ENCODE measurements around the gene PLCD1. TPM values are rescaled to one million over a fixed set of nuclear protein-coding genes. Genes with fewer than 3 reads are reported as not detected.

The PLCD1 gene
- total and polyA plus RNA-seq, 2 of the 8 experiments (the other 6 are each of a cell fraction or from before 2014, with no cell fraction given), result 15.3 to 19.2 TPM

DNA sequence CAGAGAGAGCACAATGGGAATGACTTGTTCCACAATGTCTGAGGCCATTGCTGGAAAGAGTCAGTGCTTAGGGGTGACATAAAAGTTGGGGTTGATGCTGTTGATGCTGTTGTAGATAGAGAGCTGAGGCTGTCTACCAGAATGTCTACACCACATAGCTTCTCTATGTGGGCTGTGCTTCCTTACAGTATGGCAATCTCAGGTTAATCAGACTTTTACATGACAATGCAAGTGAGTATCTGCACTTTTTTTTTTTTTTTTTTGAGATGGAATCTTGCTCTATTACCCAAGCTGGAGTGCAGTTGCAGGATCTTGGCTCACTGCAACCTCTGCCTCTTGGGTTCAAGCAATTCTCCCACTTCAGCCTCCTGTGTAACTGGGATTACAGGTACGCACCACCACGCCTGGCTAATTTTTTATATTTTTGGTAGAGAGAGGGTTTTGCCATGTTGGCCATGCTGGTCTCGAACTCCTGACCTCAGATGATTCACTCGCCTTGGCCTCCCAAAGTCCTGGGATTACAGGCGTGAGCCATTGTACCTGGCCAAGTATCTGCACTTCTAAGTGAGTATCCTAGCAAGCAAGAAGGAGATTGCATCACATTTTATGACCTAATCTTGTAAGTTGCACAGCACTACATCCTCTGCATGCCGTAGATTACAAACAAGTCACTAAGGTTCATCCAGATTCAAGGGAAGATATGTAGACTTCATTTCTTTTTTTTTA, 38.2 kb upstream of the PLCD1 start:
- no peak for DNase-seq (ENCODE audit: low read depth in 1 of 2, low spot score in 2 of 2)
- no peak overlapping the region for H2BK20ac ChIP-seq (ENCODE audit: low read length)
- peaks cover 0 to 2% (median 1%) of the 10 kb centered on the region in 4 experiments; a peak in 2 of 7 replicates for H3K4me1 ChIP-seq (replicated peaks in 1 of 4; ENCODE audit: control insufficient read depth in 3 of 4, insufficient read depth in 4 of 4, low read length in 3 of 4)
- H4K91ac ChIP-seq (replicated peaks; ENCODE audit: insufficient read length, low read length), result no peak overlapping the region
- TF ChIP-seq EGR1 (IDR thresholded peaks at IDR 0.05; ENCODE audit: borderline replicate concordance, low read depth, low read length), result no peak
- TF ChIP-seq RXRA (IDR thresholded peaks at IDR 0.05; ENCODE audit: insufficient read depth, low read depth, low read length), result no peak
- no peak for TF ChIP-seq CBX5 (IDR thresholded peaks at IDR 0.05; ENCODE audit: low read depth, low read length)
- TF ChIP-seq SAP30 (IDR thresholded peaks at IDR 0.05; ENCODE audit: insufficient read depth, insufficient replicate concordance, low read length), result no peak
- no peak for TF ChIP-seq EZH2 (IDR thresholded peaks at IDR 0.05; ENCODE audit: low read depth, low read length, severe bottlenecking)
- H4K5ac ChIP-seq (ENCODE audit: insufficient read length, low read depth, low read length), result no peak overlapping the region
- H3K4ac ChIP-seq (replicated peaks; ENCODE audit: insufficient read length, low read depth, low read length), result no peak overlapping the region
- no peak overlapping the region for H3K56ac ChIP-seq (replicated peaks; ENCODE audit: insufficient read length, low read depth, low read length)
- H3K36me3 ChIP-seq (ENCODE audit: control insufficient read depth in 2 of 4, insufficient read depth in 4 of 4, low read length in 3 of 4), result no peaks in the 10 kb centered on the region
- H3K23ac ChIP-seq (ENCODE audit: insufficient read length), result no peak overlapping the region
- ChIA-PET POLR2A (ENCODE audit: partially characterized antibody) (no interaction called here), CTCF (ENCODE audit: partially characterized antibody) (interaction anchor here (1.4 kb wide), 1 partner anchor 50 kb away, joined by 6 read pairs; no protein-coding TSS in a partner anchor)
- H2AFZ ChIP-seq (ENCODE audit: low read length), result no peak overlapping the region
- H3K9me3 ChIP-seq (ENCODE audit: insufficient read depth in 2 of 2, low read depth in 1 of 2, low read length in 1 of 2), result peaks cover 4 to 11% of the 10 kb centered on the region in 2 experiments; a peak in 2 of 4 replicates
- H3K27me3 ChIP-seq (replicated peaks in 1 of 4; ENCODE audit: control insufficient read depth in 3 of 4, extremely low read depth in 1 of 4, insufficient read depth in 3 of 4, low read length in 3 of 4), result no peaks in the 10 kb centered on the region
- H3K4me3 ChIP-seq (ENCODE audit: extremely low read depth in 1 of 4, insufficient read depth in 2 of 4, low read depth in 3 of 4, low read length in 4 of 4), result no peak overlapping the region
- H4K8ac ChIP-seq (ENCODE audit: extremely low read depth, insufficient read depth, low read length), result no peak overlapping the region
- H3K79me2 ChIP-seq (ENCODE audit: control insufficient read depth in 1 of 2, insufficient read depth in 2 of 2, low read length in 2 of 2), result no peaks in the 10 kb centered on the region
- H3K27ac ChIP-seq (ENCODE audit: low read depth, low read length), result no peak overlapping the region
- H3K23me2 ChIP-seq (ENCODE audit: low read depth, low read length), result no peaks in the 10 kb centered on the region
- no peak for FAIRE-seq
- no peak overlapping the region for H2BK5ac ChIP-seq (ENCODE audit: low read depth, low read length)
- no peak overlapping the region for H3K4me2 ChIP-seq (ENCODE audit: insufficient read depth in 1 of 2, low read depth in 2 of 2, low read length in 2 of 2)
- no peaks in the 10 kb centered on the region for H3K79me1 ChIP-seq (ENCODE audit: low read depth, low read length)
- no peak overlapping the region for H2BK120ac ChIP-seq (replicated peaks; ENCODE audit: low read depth, low read length)
- H4K20me1 ChIP-seq (replicated peaks in 1 of 2; ENCODE audit: control insufficient read depth in 1 of 2, insufficient read depth in 2 of 2, low read length in 2 of 2), result no peaks in the 10 kb centered on the region
- no peak overlapping the region for H2BK12ac ChIP-seq (ENCODE audit: low read depth, low read length)
- no peak overlapping the region for H3K14ac ChIP-seq (ENCODE audit: insufficient read length)
- H3K18ac ChIP-seq (ENCODE audit: extremely low read depth, low read length), result no peak overlapping the region
- no peak overlapping the region for H2BK15ac ChIP-seq (ENCODE audit: low read length)
- no peak overlapping the region for H3K9ac ChIP-seq (replicated peaks in 1 of 4; ENCODE audit: extremely low read depth in 1 of 4, low read depth in 3 of 4, low read length in 3 of 4)
- 87% methylated on average over 6 of the region's 6 CpGs; no CpG with 5 or more reads in 1 of the 2 experiments for WGBS, 2 experiments (ENCODE audit: extremely low coverage in 1 of 2, insufficient coverage in 1 of 2, insufficient read length in 1 of 2, insufficient replicate concordance in 2 of 2, low coverage in 1 of 2, low lambda C conversion rate in 2 of 2, missing lambda C conversion rate in 1 of 2)
- H2AK5ac ChIP-seq (ENCODE audit: low read depth, low read length), result no peak overlapping the region
